T-helper 2 cell (primary cell): ENCODE data around the gene KEAP1.

Experiments used
- DNase-seq, 5 experiments: peaks; one replicate each; pipeline versions ENCODE4 v3.0.0 to v3.0.0-alpha.2; 2012 to 2022

KEAP1 gene

DNA sequence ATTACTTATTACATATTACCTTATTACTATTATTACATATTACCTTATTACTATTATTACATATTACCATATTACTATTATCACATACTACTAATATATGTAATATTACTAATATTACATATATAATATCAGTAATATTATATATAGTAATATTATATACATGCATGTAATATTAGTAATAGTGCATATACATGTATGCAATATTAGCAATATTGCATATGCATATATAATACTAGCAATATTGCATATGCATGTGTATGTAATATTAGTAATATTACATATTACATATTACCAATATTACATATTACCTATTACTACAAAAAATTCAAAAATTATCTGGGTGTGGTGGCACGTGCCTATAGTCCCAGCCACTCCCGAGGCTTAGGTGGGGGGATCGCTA, 60.5 kb downstream of the KEAP1 start:
- no peak for DNase-seq

DNA sequence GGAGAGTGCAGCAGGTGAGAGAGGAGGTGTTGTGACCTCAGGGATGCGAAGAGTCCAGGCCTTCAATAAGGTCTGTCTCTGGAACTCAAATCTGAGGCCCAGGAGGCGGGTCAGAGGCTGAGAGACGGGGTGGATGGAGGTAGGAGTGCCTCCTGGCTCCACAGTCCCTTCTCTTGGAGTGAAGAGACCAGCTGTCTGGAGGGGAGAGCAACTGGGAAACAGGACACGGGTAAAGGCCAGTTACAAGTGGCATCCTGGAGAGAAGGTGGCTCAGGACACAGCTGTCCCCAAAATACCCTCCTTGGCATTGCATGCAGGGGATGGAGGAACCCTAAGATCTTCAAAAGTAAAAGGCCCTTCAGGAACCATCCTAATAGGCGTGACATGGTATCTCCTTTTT, 63.6 kb downstream of the KEAP1 start:
- DNase-seq, result no peak
